Ectodermal cell (in vitro differentiated cells): Measurements from ENCODE around the gene CDHR3.

Experiments
- H3K27ac ChIP-seq: 2 replicates; pipeline ENCODE4 v1.7.0; 2013; ENCODE audit warnings: mild to moderate bottlenecking, low read depth, low read length; ENCODE audit not compliant: insufficient read depth, poor library complexity, severe bottlenecking
- H3K27me3 ChIP-seq: 2 replicates; pipeline ENCODE4 v1.7.0; 2013; ENCODE audit warnings: mild to moderate bottlenecking, low read length; ENCODE audit not compliant: insufficient read depth, control insufficient read depth, poor library complexity, severe bottlenecking
- H3K36me3 ChIP-seq: one replicate; pipeline ENCODE4 v1.7.0; 2013; ENCODE audit warnings: low read length; ENCODE audit not compliant: control insufficient read depth, insufficient read depth
- H3K4me1 ChIP-seq: one replicate; pipeline ENCODE4 v1.7.0; 2013; ENCODE audit warnings: low read length; ENCODE audit not compliant: control insufficient read depth, insufficient read depth
- H3K4me3 ChIP-seq: 2 replicates; pipeline ENCODE4 v1.7.0; 2013; ENCODE audit warnings: low read depth, low read length, control low read depth; ENCODE audit not compliant: insufficient read depth
- H3K9me3 ChIP-seq: 2 replicates; pipeline ENCODE4 v1.7.0; 2013; ENCODE audit warnings: mild to moderate bottlenecking, low read length, moderate library complexity; ENCODE audit not compliant: control insufficient read depth
- WGBS, 2 experiments: methylation state at CpG; one replicate each; pipeline ENCODE4 v1.1.7; 2013; ENCODE audit warnings: missing lambda C conversion rate in 2 of 2; 5-methylcytosine and 5-hydroxymethylcytosine counted together

CDHR3 gene

DNA sequence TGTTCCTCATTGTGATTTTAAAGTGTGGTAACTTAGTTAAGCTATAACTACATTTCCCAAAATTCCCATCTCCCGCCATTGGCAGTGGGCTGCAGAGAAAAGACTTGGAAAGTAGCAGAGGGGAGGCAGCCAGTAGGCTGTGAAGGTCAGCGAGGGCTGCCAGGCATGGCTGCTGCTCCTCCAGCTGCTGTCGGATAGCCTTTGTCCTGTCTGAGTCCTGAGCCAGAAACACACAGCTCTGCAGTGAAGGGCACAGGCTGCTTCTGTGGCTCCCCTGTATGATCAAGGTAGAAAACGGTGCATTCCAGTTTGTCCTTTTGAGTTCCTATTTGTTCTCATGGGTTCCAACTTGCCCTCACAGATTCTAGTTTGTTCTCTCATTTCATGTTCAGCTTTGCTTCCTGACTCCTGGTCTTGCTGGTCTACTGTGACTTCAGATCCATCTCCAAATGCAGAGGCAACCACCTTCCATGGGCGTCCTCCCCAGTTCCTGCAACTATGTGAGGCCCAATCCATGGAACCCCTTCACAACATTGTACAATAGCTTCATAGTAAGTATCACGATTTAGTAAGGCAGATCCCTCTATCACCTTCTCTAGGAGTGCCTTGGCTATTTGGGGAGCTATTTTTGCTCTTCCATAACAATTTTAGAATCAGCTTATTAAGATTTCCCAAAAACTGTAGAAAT is 117.4 kb downstream of the CDHR3 start:
- 90 to 92% methylated on average over 6 of the region's 6 CpGs for WGBS, 2 experiments

DNA sequence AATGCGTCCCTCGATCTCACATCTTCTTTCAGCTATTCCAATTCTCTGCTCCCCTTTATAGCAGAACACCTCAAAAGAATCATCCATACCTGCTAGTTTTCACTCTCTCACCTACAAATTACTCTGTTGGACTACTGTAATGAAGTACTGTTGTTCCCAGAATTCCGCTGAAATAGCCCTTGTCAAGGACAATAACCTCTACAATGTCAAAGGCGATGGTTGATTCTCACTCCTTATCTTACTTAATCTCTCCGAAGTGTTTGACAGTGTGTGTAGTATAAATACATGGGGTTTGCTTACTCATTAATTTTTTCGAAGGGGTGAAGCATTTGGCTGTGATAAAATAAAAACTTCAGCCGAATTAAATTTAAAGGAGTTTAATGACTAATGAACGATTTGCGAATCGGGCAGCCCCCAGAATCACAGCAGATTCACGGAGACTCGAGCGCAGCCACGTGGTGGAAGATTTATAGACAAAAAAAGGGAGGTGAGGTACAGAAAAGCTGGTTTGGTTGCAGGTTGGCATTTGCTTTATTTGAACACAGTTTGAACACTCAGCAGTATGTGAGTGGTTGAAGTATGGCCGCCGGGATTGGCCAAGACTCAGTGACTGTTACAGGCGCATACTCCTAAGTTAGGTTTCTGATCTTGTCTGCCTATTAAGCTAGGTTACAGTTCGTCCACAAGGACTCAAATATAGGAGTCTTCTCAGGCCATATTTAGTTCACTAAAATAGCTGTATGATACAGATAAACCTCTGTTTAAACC is 119.2 kb downstream of the CDHR3 start:
- no peaks in the 10 kb centered on the region for H3K9me3 ChIP-seq
- H3K27me3 ChIP-seq = no peaks in the 10 kb centered on the region
- 94 to 95% methylated on average over 18 of the region's 18 CpGs for WGBS, 2 experiments
- H3K27ac ChIP-seq = no peak overlapping the region
- no peaks in the 10 kb centered on the region for H3K4me1 ChIP-seq
- no peaks in the 10 kb centered on the region for H3K36me3 ChIP-seq
- no peak overlapping the region for H3K4me3 ChIP-seq

More for the DNA sequence above, 117.4 kb downstream of the CDHR3 start:
- no peaks in the 10 kb centered on the region for H3K4me1 ChIP-seq
- H3K36me3 ChIP-seq = no peaks in the 10 kb centered on the region
- no peak overlapping the region for H3K4me3 ChIP-seq
- H3K27ac ChIP-seq = no peak overlapping the region
- H3K9me3 ChIP-seq = no peaks in the 10 kb centered on the region
- H3K27me3 ChIP-seq = no peaks in the 10 kb centered on the region
